H9 (cell line): ENCODE measurements around the gene HDHD3. TPM values are rescaled to one million over a fixed set of nuclear protein-coding genes. Genes with fewer than 3 reads are reported as not detected.

Experiments used
- DNase-seq: peaks from one replicate; pipeline ENCODE4 v3.0.0-alpha.2; 2017
- H2AFZ ChIP-seq: one replicate; pipeline ENCODE4 v1.6.1; 2013; ENCODE audit warnings: mild to moderate bottlenecking, low read length, control low read depth, moderate library complexity
- H2AK5ac ChIP-seq: 2 replicates; pipeline ENCODE4 v1.6.1; 2013; ENCODE audit warnings: low read length, control low read depth, mixed read lengths; ENCODE audit not compliant: insufficient read length
- H2BK120ac ChIP-seq: one replicate; pipeline ENCODE4 v1.6.1; 2013; ENCODE audit warnings: low read depth, mild to moderate bottlenecking, low read length, control low read depth, inconsistent platforms; ENCODE audit not compliant: poor library complexity, severe bottlenecking
- H2BK12ac ChIP-seq: 2 replicates; pipeline ENCODE4 v1.6.1; 2013; ENCODE audit warnings: low read length, control low read depth, mixed read lengths, low read depth; ENCODE audit not compliant: insufficient read length
- H2BK15ac ChIP-seq: 2 replicates; pipeline ENCODE4 v1.6.1; 2013; ENCODE audit warnings: low read depth, low read length, control low read depth
- H2BK20ac ChIP-seq: one replicate; pipeline ENCODE4 v1.6.1; 2013; ENCODE audit warnings: low read depth, mild to moderate bottlenecking, low read length, control low read depth, inconsistent platforms; ENCODE audit not compliant: poor library complexity, severe bottlenecking
- H2BK5ac ChIP-seq: 2 replicates; pipeline ENCODE4 v1.6.1; 2013; ENCODE audit warnings: low read length, control low read depth, mixed read lengths; ENCODE audit not compliant: insufficient read length
- H3K14ac ChIP-seq: 2 replicates; pipeline ENCODE4 v1.6.1; 2013; ENCODE audit warnings: low read length, control low read depth; ENCODE audit not compliant: insufficient read depth
- H3K18ac ChIP-seq: 2 replicates; pipeline ENCODE4 v1.6.1; 2013; ENCODE audit warnings: low read depth, mild to moderate bottlenecking, mixed read lengths, low read length, control low read depth; ENCODE audit not compliant: insufficient read length
- H3K23ac ChIP-seq: 2 replicates; pipeline ENCODE4 v1.6.1; 2013; ENCODE audit warnings: low read length, control low read depth, mixed read lengths, low read depth; ENCODE audit not compliant: insufficient read length
- H3K23me2 ChIP-seq: 2 replicates; pipeline ENCODE4 v1.6.1; 2013; ENCODE audit warnings: low read depth, mild to moderate bottlenecking, mixed read lengths, low read length, control low read depth; ENCODE audit not compliant: insufficient read length, poor library complexity, severe bottlenecking
- H3K27ac ChIP-seq: 2 replicates; pipeline ENCODE4 v1.5.1; 2013; ENCODE audit warnings: low read length, control low read depth, mixed read lengths, low read depth; ENCODE audit not compliant: insufficient read length
- H3K27me3 ChIP-seq: 2 replicates; pipeline ENCODE4 v1.6.1; 2013; ENCODE audit warnings: low read length, control low read depth, inconsistent platforms; ENCODE audit not compliant: insufficient read depth
- H3K4ac ChIP-seq: 2 replicates; pipeline ENCODE4 v1.6.1; 2013; ENCODE audit warnings: low read depth, mild to moderate bottlenecking, control low read depth, inconsistent platforms, low read length, moderate library complexity
- H3K4me1 ChIP-seq: 2 replicates; pipeline ENCODE4 v1.6.1; 2013; ENCODE audit warnings: low read length, control low read depth, inconsistent platforms; ENCODE audit not compliant: insufficient read depth
- H3K4me2 ChIP-seq: 2 replicates; pipeline ENCODE4 v1.6.1; 2013; ENCODE audit warnings: low read length, control low read depth, mixed read lengths; ENCODE audit not compliant: insufficient read length, insufficient read depth
- H3K56ac ChIP-seq: 2 replicates; pipeline ENCODE4 v1.6.1; 2013; ENCODE audit warnings: low read depth, mild to moderate bottlenecking, mixed read lengths, low read length, control low read depth; ENCODE audit not compliant: insufficient read length
- H3K79me1 ChIP-seq: 2 replicates; pipeline ENCODE4 v1.6.1; 2013; ENCODE audit warnings: low read depth, mild to moderate bottlenecking, moderate library complexity, low read length, control low read depth, inconsistent platforms; ENCODE audit not compliant: insufficient read depth, poor library complexity, severe bottlenecking
- H3K79me2 ChIP-seq: 2 replicates; pipeline ENCODE4 v1.6.1; 2013; ENCODE audit warnings: low read length, control low read depth, inconsistent platforms; ENCODE audit not compliant: insufficient read depth
- H3K9ac ChIP-seq: 2 replicates; pipeline ENCODE4 v1.6.1; 2013; ENCODE audit warnings: low read length, control low read depth, mixed read lengths; ENCODE audit not compliant: insufficient read length; ENCODE audit errors: extremely low read depth
- H3K9me3 ChIP-seq: one replicate; pipeline ENCODE4 v1.6.1; 2013; ENCODE audit warnings: low read depth, low read length, inconsistent platforms; ENCODE audit not compliant: control insufficient read depth
- H3T11ph ChIP-seq: one replicate; pipeline ENCODE4 v1.6.1; 2013; ENCODE audit warnings: mild to moderate bottlenecking, low read length, control low read depth, inconsistent platforms
- H4K20me1 ChIP-seq: one replicate; pipeline ENCODE4 v1.6.1; 2013; ENCODE audit not compliant: control insufficient read depth, insufficient read length, insufficient read depth
- H4K5ac ChIP-seq: 2 replicates; pipeline ENCODE4 v1.6.1; 2013; ENCODE audit warnings: low read depth, mild to moderate bottlenecking, mixed read lengths, low read length, control low read depth; ENCODE audit not compliant: insufficient read length
- H4K8ac ChIP-seq: replicated peaks from 2 replicates; pipeline ENCODE4 v1.6.1; 2013; ENCODE audit warnings: low read length, control low read depth, mixed read lengths, low read depth; ENCODE audit not compliant: insufficient read length
- H4K91ac ChIP-seq: 2 replicates; pipeline ENCODE4 v1.6.1; 2013; ENCODE audit warnings: low read depth, mild to moderate bottlenecking, moderate library complexity, mixed read lengths, low read length, control low read depth; ENCODE audit not compliant: insufficient read length
- H3K27ac Mint-ChIP-seq, 3 experiments: 2 replicates in 2 of 3; 3 replicates in 1 of 3; pipeline ENCODE4 v1.8.0; 2020 to 2021; ENCODE audit warnings: mixed read lengths in 3 of 3, mild to moderate bottlenecking in 1 of 3, moderate library complexity in 1 of 3
- H3K27me3 Mint-ChIP-seq: 2 replicates; pipeline ENCODE4 v1.8.0; 2021; ENCODE audit warnings: low read depth, mild to moderate bottlenecking, moderate library complexity, mixed read lengths
- H3K36me3 Mint-ChIP-seq, 3 experiments: 2 replicates in 2 of 3; 3 replicates in 1 of 3; pipeline ENCODE4 v1.8.0; 2020 to 2021; ENCODE audit warnings: low read depth in 3 of 3, mixed read lengths in 3 of 3; ENCODE audit not compliant: insufficient read depth in 1 of 3
- H3K4me1 Mint-ChIP-seq, 2 experiments: 2 replicates each; pipeline ENCODE4 v1.8.0; 2020; ENCODE audit warnings: mixed read lengths in 2 of 2
- H3K4me3 Mint-ChIP-seq, 2 experiments: 2 replicates in 1 of 2; 3 replicates in 1 of 2; pipeline ENCODE4 v1.8.0; 2020 to 2021; ENCODE audit warnings: mild to moderate bottlenecking in 2 of 2, mixed read lengths in 2 of 2, moderate library complexity in 1 of 2
- H3K9me3 Mint-ChIP-seq, 2 experiments: 2 replicates in 1 of 2; 3 replicates in 1 of 2; pipeline ENCODE4 v1.8.0; 2020; ENCODE audit warnings: mild to moderate bottlenecking in 2 of 2, mixed read lengths in 2 of 2, moderate library complexity in 1 of 2
- CTCF ChIP-seq: fragments of 200-600 bp; sonication (generic); conservative IDR thresholded peaks from 3 replicates; pipeline ENCODE4 v1.8.0; 2021; ENCODE audit warnings: antibody characterized with exemption, mild to moderate bottlenecking
- WGBS: extraction: QIAGEN DNeasy Blood & Tissue Kit; methylation state at CpG from one replicate; pipeline ENCODE4 v1.1.7; 2013; ENCODE audit warnings: missing lambda C conversion rate, low lambda C conversion rate, mixed read lengths; ENCODE audit not compliant: insufficient read length; ENCODE audit errors: extremely low coverage; 5-methylcytosine and 5-hydroxymethylcytosine counted together
- total RNA-seq: library from RNA; stranded (reverse); gene quantifications from 2 replicates; pipeline ENCODE4 v1.2.1, GENCODE V29; 2021

The HDHD3 gene
- total RNA-seq, 1 experiment from 2014 or later = 10.9 TPM

GRCh38 chr9:113409481-113409880 lies 32.7 kb upstream of the HDHD3 start:
- H3K56ac ChIP-seq = no peak overlapping the region
- H3K4me1 Mint-ChIP-seq = peaks cover 9 to 18% of the 10 kb centered on the region in 2 experiments
- no peaks in the 10 kb centered on the region for H3K9me3 Mint-ChIP-seq
- no peak overlapping the region for H3T11ph ChIP-seq
- H4K20me1 ChIP-seq = no peaks in the 10 kb centered on the region
- no peak overlapping the region for H4K5ac ChIP-seq
- no peak overlapping the region for H2BK5ac ChIP-seq
- peaks cover 13 to 36% (median 30%) of the 10 kb centered on the region in 3 experiments; a peak in 6 of 7 replicates for H3K36me3 Mint-ChIP-seq
- H2BK12ac ChIP-seq = no peak overlapping the region
- H3K14ac ChIP-seq = peak overlapping the region; percentile 55; the same call in 1 of the 2 replicates
- no peaks in the 10 kb centered on the region for H3K4me1 ChIP-seq
- H2AK5ac ChIP-seq = no peak overlapping the region
- H3K27me3 ChIP-seq = no peaks in the 10 kb centered on the region
- no peak overlapping the region for H2BK20ac ChIP-seq
- H4K8ac ChIP-seq = no peak overlapping the region
- DNase-seq = no peak
- no peaks in the 10 kb centered on the region for H3K9me3 ChIP-seq
- peaks cover 4% of the 10 kb centered on the region; the same call in 1 of the 2 replicates for H3K79me2 ChIP-seq
- H3K4me3 Mint-ChIP-seq = peak overlapping the region; percentile 98 to 99
- no peak overlapping the region for H3K27ac ChIP-seq
- no peak overlapping the region for H3K18ac ChIP-seq
- H3K23me2 ChIP-seq = peaks cover 11% of the 10 kb centered on the region
- no peak overlapping the region for H2BK15ac ChIP-seq
- H3K27ac Mint-ChIP-seq = peak overlapping the region; percentile 88 to 100 (median 100); a peak in 4 of 7 replicates
- peak overlapping the region; percentile 93 for H3K9ac ChIP-seq
- no peak overlapping the region for H3K4ac ChIP-seq
- H3K27me3 Mint-ChIP-seq = no peaks in the 10 kb centered on the region
- no peak overlapping the region for H4K91ac ChIP-seq
- no peak overlapping the region for H2AFZ ChIP-seq
- H3K4me2 ChIP-seq = peak overlapping the region; percentile 92
- no peak overlapping the region for H2BK120ac ChIP-seq
- no CpG with 5 or more reads among the region's 10 CpGs for WGBS
- no peak overlapping the region for H3K23ac ChIP-seq
- TF ChIP-seq CTCF = no peak
- no peaks in the 10 kb centered on the region for H3K79me1 ChIP-seq
